ENCODE data around the gene TEDC2.

The TEDC2 gene

DNA sequence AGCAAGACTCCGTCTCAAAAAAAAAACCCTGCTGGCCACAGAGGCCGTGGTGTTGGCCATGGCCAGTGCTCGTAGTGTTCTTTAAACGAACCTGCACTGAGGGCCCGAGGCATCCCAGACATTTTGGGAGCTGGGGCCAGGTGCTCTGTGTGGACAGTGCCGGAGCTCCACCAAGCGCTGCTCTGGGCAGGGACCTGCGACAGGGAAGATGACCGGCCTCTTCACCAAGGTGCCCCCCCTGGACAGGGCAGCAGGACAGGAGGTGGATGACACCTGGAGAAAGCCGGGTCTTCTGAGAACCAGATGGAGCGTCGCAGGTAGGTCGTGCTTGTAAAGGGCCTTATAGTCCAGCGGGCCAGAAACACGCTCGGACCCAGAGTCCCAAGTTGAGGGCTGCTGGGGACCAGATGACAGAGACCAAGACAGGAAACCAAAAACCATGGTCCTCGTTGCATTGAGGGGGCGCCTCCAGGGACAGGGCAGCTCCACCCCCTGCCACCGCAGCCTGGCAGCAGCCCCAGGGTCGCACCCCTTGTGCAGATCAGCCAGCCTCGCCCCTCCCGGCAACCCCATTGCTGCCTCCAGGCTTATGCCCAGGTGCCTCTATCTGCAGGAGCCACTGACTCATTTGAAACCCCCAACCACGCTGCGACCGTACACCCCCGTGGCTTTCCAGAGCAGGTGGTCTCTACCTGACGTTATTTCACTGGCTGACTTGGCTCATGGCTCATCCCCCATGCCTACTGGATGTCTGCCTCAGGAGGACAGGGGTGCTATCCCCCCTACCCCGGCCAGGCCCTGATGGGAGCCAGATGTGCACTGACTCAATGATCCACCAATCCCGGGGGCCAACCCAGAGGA is 7.0 kb downstream of the TEDC2 start:
- no peak for DNase-seq

DNA sequence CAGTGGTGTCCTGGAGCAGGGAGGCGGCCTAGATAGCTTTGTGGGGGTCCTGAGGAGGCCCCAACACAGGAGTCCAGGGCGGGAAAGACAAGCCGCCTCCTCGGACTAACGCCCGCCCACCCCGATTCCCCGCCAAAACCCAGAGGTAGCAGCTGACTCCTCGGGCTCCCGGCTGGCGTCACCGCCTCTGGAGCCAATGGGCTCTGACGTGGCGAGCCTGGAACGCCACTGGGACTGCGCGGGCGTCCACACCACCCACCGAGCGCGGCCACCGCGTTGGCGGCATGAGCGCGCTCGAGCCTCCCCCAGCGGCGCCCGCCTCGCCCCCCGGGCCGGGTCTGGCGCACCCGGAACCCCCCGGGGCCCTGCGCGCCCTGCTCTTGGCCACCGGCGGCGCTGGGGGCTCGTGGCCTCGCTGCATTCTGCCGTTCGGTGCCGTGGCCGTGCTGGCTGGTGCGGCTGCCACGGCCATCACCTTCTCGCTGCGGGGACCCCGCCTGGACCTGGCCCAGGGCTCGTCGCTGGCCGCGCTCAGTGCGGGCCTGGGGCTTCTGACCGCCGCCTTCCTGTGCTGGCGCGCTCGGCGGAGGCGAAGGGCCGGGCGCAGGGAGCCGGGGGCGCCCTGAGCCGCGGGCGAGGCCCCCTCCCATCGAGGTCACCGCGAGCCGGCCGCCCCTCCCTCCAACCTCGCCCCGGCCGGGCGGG is 7.8 kb downstream of the TEDC2 start:
- peak; percentile 71 for DNase-seq

DNA sequence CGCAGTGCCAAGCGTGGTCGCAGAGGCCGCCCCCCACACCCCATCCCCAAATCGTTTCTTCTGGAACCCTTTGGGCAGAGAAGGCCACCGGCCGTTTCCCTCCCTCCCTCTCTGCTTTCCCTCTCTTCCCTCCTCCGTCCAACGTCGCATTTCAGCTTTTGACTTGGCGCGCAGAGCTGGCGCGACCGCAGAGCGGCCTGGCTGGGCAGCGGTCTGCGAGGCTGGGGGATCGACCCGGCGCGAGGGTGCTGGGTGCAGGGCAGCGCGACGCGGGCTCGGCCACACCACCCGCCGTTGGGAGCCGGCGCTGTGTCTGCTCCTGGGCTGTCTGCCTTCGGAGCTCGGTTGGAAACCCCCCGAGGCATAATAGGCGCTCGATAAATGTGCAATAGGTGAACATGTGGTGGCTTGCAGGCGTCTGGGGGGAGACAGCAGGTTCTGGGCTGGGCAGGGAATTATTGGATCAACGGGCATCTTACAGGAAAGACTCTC is 8.4 kb downstream of the TEDC2 start:
- no peak for DNase-seq

DNA sequence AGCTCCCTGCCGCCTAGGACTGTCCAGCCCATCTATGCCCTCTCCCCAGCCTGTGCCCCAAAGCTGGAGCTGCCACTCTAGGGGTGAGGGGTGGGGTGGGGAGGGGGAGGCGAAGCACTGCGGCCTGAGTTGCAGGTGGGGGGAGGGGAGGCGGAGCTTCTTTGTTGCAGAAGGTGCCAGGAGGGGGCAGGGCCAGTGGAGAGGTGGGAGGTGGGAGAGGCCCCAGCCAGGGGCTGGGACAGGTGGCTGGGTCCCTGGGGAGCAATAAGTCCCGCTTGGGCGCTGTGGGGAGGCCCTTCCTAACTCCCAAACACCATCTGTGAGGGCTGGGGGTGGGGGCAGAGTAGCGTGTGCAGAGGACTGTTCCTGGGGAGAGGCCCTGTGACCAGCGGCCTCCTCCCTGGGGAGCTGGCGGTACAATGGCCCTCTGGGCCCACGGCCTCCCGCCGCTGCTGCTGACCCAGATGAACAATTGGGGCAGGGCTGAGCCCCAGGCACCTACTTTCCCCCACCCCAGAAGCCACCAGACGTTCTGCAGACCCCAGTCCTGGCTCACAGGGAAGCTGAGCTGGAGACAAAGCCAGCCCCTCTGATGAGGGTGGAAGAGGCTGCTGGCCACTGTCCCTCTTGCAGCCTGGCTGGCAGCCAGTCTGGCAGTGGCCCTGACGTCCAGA is 9.0 kb downstream of the TEDC2 start:
- no peak for DNase-seq

DNA sequence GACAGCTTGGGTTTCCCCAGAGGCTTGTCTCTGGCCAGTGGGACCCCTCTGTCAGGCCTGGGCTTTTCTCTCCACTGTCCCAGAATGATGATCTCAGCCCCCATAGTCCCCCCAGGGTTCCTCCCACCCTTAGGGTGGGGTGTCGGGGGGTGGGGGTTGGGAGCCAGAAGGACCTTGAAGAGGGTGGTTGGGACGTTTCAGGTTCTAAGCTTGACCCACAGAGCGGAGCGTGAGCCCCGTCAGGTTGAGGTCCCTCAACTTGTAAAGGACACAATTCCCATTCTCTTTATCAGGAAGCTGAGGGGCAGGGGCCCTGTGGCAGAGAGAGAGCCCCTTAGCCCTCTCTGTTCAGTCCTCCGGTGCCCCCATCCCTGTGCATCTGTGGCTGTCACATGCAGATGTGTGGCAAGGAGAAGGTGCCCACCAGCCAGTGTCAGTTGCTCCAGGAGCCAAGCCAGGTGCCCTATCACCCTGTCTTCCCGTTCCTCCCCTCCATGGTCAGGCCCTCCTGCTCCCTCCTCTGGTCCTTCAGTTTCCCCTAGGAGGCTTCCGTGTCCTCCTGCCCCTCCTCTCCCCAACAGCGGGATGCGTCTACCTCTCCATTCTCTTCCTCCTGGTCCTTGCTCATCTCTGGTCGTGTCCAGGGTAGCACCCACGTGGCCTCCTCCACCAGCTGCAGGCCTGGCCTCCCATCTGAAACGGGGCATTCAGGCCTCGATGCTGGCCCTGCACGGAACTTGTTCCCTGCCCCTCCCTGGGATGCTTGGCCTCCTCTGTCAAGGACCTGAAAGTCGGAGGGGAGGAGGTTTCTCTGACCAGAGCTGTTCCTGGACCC is 9.7 kb downstream of the TEDC2 start:
- DNase-seq = no peak

DNA sequence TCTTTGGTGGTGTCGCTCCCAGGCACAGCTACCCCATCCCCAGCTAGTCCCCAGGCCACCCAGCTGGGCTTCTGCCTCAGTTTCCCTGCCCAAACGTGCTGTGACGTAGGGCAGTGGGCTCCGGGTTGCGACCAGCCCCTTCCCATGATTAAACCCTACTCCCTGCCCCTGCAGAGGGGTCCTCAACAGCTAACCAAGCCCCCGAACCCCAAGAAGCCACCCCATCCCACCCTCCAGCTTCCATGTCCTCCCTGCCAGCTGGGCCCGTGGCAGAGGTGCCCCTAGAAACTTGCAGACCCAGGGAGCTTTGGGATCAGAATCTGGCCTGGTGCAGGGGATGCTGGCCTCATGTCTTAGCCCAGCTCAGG is 10.3 kb downstream of the TEDC2 start:
- DNase-seq = no peak

DNA sequence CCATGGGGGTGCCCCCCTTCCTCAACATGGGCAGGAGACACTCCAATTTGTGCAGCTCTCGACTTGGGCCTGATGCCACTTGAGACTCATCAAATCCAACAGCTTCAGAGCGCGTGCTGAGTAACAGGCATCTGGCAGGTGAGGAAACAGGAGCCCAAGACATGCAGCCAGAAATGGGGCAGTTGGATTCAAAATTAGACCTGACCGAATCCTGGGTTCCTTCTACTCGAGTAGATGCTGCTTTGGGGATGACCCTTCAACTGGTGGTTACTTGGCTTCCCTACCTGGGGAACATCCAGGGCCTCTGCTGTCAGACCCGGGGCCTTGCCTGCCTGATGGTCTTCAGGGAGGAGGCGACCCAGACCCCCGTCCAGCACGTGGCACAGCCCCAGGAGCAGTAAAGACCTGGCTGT is 10.7 kb downstream of the TEDC2 start:
- no peak for DNase-seq

DNA sequence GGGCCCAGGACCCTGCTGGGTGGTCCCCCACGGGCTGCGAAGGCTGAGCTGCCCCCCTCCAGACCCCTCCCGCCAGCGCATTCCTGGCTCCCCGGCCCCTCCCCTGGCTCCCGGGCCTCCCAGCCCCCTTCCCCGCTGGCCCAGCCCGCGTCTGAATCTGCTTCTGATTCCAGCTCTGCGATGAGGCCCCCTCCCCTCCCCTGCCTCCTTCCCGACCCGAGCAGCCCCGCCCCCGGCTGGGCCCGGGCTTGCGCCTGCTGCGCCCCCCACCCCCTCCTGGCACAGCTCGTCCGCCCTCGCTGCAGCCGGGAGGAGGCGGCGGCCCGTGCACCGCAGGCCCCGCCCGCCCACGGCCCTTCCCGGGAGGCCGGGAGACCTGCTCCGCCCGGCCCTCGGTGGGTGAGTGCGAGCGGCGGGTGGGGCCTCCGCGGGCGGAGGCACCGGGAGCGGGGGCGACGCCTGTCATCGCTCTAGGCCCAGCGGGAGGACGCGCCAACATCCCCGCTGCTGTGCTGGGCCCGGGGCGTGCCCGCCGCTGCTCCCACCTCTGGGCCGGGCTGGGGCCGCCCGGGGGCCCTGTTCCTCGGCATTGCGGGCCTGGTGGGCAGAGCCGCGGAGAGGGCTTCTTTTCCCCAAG is 11.2 kb downstream of the TEDC2 start, which contains the start of gene NTN3:
NTN3 (plus strand) TSS at position 282 of the 637 bp plus-strand sequence. CDS start 405 bp downstream, outside the sequence.
- no peak for DNase-seq

DNA sequence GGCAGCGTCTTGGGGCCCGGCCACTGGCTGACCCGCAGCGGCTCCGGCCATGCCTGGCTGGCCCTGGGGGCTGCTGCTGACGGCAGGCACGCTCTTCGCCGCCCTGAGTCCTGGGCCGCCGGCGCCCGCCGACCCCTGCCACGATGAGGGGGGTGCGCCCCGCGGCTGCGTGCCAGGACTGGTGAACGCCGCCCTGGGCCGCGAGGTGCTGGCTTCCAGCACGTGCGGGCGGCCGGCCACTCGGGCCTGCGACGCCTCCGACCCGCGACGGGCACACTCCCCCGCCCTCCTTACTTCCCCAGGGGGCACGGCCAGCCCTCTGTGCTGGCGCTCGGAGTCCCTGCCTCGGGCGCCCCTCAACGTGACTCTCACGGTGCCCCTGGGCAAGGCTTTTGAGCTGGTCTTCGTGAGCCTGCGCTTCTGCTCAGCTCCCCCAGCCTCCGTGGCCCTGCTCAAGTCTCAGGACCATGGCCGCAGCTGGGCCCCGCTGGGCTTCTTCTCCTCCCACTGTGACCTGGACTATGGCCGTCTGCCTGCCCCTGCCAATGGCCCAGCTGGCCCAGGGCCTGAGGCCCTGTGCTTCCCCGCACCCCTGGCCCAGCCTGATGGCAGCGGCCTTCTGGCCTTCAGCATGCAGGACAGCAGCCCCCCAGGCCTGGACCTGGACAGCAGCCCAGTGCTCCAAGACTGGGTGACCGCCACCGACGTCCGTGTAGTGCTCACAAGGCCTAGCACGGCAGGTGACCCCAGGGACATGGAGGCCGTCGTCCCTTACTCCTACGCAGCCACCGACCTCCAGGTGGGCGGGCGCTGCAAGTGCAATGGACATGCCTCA is 12.0 kb downstream of the TEDC2 start:
- no peak for DNase-seq

DNA sequence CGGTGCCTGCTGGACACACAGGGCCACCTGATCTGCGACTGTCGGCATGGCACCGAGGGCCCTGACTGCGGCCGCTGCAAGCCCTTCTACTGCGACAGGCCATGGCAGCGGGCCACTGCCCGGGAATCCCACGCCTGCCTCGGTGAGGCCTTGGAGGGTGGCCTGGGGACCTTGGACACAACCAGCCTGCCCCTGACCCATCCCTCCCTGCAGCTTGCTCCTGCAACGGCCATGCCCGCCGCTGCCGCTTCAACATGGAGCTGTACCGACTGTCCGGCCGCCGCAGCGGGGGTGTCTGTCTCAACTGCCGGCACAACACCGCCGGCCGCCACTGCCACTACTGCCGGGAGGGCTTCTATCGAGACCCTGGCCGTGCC is 12.6 kb downstream of the TEDC2 start:
- no peak for DNase-seq

DNA sequence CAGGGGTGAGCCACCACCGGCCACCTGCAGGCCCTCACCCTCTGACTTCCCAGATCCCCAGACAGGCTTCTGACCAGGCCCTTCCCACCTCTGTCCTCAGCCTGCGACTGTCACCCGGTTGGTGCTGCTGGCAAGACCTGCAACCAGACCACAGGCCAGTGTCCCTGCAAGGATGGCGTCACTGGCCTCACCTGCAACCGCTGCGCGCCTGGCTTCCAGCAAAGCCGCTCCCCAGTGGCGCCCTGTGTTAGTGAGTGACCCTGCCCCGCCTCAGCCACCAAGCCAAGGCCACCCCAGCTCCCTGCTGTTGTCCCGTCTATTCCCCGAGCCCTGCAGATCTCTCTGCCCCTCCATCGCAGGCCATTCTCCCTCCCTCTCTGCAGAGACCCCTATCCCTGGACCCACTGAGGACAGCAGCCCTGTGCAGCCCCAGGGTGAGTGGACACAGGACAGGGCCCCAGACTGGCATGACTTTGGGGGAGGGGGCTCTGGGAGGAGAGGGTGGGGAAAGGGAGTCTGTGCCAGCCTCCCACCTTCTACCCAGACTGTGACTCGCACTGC is 13.1 kb downstream of the TEDC2 start:
- no peak for DNase-seq

DNA sequence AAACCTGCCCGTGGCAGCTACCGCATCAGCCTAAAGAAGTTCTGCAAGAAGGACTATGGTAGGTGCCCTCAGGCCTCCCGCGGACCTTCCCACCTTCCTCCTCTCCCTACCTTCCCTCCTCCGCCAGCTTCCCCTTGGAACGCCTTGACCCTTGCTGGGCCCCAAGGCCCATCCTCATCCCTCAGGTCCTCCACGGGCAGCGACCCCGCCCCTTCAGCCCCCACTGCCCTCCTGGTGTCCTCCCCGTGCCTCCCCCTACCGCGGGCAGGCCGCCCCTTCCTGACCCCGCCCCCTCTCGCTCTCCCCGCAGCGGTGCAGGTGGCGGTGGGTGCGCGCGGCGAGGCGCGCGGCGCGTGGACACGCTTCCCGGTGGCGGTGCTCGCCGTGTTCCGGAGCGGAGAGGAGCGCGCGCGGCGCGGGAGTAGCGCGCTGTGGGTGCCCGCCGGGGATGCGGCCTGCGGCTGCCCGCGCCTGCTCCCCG is 13.6 kb downstream of the TEDC2 start:
- no peak for DNase-seq

DNA sequence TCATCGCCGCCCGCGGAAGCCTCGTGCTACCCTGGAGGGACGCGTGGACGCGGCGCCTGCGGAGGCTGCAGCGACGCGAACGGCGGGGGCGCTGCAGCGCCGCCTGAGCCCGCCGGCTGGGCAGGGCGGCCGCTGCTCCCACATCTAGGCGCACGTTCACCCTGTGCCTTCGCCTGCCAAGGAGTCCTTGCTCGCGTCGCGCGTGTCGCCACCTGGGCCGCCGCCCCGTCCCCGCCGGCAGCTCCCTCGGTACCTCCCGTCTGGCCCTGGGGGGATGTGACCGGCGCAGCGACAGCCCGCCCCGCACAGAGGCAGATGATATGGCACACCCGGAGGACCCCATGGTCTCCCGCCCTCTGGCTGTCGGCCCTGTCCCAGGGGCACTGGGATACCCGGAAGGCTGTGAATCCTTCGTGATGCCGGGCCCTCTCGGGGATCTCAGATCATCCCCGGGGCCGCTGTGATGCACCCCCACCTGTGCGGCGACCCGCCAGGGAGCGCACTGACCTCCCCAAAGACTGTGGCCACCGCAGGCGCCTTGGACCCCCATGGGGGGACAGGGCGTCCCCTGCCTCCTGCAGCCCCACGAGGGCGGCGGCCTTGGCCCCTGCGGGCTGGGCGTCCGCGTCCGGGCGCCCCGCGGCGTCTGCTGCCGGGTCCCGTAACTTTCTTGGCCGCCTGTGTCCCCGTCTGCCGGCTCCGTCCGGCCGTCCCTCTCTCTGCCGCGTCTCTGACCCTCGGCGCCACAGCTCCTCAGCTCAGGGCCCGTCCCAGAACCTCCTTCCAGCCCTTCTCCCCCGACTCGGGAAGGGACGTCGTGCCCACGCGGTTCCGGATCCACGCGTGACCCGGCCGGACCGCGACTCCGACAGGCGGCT is 14.3 kb downstream of the TEDC2 start:
- DNase-seq = peak; percentile 53

DNA sequence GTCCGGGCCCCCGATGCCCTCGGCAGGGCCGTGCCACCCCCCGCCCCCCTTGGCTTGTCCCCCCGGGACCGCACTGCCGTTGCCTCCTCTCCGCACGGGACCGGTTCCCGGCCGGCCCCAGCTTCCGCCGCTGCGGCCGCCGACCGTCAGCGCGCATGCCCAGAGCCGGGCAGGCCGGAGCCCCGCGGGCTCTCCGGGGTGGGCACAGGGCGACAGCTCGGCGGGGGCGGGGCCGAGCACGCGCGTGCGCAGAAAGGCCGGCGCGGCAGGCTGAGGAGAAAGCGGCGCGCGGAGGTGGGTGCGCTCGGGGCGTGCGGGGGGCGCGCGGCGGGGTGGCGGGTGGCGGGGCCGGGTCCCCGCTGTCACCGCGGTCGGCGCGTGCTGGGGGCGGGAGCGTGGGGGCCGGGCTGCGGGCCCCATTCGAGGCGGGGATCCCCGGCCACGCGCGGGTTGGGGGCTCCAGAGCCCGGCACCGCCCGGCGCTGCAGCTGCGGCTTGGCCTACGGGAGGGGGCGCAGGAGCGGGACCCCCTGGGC is 15.0 kb downstream of the TEDC2 start, which contains the start of gene TBC1D24:
TBC1D24 (plus strand) TSS at position 251 of the 536 bp plus-strand sequence. CDS start 21,022 bp downstream, outside the sequence.
- DNase-seq = peak; percentile 72

DNA sequence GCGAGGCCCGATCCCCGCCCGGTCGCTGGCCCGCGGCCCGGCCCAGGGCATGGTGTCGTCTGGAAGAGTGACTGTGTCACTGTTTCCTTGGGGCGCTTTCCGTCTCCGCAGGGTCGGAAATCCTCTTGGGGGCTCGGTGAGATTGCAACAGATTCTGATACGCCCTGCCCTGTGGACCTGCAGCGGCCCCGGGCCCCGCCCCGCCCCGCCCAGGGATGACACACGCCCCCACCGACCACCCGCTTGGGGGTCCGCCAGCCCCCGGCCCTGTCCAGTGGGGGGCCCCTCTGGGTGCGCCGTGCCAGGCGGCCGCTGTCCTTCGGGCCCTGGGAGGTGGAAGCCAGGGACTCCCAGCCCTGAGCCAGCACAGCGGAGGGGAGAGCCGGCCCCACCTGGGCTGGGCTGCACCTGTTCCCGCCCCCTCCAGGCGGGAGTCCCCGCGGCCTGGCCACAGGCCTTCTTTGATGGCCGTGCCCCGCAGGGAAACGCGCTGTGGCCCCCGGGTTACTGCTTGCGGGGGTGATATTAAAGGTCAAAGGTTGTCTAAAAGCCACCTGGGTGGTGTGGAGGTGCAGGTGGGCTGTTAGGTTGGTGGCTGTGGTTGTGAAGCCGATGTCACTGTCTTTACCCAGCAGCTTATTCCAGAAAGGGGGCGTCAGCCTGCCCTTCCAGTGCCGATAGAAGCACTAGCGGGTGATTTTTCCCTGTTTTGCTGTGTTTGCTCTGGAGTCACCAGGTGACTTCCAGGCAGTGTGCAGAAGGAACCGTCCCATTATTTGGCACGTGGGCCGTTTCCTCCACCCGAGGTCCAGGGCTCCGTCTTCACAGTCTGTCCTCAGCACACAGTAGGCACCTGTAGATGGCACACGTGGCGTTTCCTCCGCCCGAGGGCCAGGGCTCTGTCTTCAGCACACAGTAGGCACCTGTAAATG is 15.8 kb downstream of the TEDC2 start:
- no peak for DNase-seq

DNA sequence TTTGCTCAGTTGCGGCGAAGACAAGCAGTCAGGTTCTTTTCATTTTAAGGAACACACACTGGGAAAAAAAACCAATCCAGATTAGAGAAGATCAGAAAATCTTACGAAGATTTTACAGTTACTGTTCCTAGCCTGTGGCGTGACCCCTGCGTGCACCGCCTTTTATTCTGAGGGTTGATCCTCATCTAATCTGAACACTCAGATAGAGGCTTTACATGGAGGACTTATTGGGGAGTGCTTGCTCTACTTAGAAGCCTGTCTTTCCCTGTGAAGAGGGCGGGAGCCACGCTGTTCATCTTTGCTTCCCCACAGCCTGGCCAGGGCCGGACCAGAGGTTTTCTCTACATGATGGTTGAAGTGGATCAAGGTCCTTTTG is 16.4 kb downstream of the TEDC2 start:
- DNase-seq = no peak

DNA sequence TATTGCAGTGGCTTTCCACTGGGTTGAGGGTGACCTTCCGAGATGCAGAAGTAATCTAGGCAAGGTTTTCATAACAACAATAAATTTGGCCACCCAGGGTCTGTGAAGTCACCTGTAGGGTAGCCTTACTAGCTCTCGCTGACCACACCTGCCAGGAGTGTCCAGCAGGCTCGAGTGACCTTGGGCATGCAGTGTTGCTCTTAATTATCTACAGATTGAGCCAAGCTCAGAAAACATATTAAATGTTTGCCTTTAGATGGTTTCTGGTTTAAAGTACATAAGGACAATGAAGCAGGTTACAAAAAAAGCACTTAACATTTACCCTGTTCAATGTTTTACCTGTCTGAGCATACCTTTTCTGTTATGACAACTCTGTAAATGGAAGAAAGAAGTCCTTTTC is 16.8 kb downstream of the TEDC2 start:
- no peak for DNase-seq

DNA sequence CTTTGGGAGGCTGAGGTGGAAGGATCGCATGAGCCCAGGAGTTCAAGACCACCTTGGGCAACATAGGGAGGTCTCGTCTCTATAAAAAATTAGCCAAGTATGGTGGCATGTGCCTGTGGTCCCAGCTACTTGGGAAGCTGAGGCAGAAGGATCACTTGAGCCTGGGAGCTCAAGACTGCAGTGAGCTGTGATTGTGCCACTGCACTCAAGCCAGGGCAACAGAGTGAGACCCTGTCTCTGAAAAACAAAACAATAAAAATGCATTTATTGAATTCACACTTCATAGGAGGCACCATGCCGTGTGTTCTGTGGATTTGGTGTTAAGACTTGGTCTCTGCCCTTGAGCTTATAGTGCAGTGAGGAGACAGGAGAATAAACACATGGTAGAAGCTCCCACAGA is 17.4 kb downstream of the TEDC2 start:
- DNase-seq = no peak
